ENCODE data around the gene MEX3B. TPM values are rescaled to one million over a fixed set of nuclear protein-coding genes. Genes with fewer than 3 reads are reported as not detected.
"Not testable (repeated sequence)": the region's sequence is repeated elsewhere in the genome, so short reads cannot be mapped to it uniquely, and the experiment has no call there.

MEX3B gene
- total RNA-seq, 1 donor from 2014 or later = 14.9 TPM

DNA sequence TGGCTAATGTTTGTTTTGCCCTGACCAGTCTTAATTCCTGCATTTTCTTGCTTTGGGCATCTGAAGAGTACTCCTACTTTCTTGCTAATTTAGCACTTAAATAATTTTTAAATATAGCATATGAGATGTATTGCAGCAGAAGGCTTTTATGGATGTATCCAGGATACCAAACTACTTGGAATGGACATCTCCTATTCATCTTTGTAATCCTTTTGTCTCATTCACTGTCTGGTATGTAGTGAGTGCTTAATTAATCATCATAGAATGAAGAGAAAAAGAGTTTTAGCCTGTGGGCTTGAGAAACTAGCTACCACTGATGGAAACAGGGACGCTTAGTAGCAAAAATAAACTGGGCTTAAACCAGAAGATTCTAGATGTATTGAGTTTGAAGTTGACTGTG is 40.6 kb downstream of the MEX3B start:
- DNase-seq = no peak

- no peak for DNase-seq
Measured at GRCh38 chr15:82003916-82004315, 41.9 kb downstream of the MEX3B start.

DNA sequence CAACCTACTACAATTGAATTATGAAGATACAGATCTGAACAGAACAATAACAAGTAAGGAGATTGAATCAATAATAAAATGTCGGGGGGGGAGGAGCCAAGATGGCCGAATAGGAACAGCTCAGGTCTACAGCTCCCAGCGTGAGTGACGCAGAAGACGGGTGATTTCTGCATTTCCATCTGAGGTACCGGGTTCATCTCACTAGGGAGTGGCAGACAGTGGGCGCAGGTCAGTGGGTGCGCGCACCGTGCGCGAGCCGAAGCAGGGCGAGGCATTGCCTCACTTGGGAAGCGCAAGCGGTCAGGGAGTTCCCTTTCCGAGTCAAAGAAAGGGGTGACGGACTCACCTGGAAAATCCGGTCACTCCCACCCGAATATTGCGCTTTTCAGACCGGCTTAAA is 50.7 kb downstream of the MEX3B start:
- DNase-seq = not testable (repeated sequence)

- DNase-seq = no peak
Measured at GRCh38 chr15:81992523-81992922, 53.3 kb downstream of the MEX3B start.

Other genes starting within 250 kb of the MEX3B start
- gene EFL1, start 216.7 kb upstream of the MEX3B start, total RNA-seq = 21.0 TPM
- 1.3 TPM for gene SAXO2, start 216.8 kb upstream of the MEX3B start, total RNA-seq

All from skin of body (tissue), 2 donors.